ENCODE data around the gene CRYBG1.

The CRYBG1 gene

DNA sequence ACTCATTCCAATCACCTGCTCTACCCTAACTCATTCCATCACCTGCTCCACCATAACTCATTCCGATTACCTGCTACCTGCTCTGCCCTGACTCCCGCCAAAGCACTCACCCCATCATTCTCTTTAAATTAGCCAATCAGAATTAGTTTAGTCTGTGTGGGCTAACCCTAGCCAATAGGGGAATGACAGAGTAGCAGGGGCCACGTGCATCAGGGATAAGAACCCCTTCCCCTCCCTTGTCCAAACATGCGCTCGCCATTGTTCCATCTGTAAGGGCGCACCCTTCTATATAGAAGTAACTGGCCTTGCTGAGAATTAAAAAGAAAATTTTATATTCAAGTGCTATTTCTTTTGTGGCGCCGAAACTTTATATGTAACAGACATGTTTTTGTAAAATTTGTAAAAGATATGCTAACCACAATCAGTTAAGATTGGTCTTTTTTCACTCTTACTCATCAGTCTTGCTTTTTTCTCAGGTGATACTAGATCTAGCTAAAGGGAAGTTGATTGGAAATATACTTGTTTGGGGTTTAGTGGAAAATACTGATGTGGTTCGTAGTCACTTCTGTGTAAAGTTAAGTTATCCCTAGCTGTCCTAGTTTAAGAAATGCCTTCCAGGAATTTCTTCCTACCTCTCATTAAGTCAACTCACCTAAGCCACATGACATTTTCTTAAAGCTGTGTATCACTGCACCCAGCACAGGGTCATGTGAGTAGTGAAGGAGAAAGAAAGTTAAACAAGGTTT lies 252.3 kb downstream of the CRYBG1 start:
- H3K4me3 ChIP-seq (ENCODE audit: low read depth, low read length): no peak overlapping the region
- in situ Hi-C loops (cut with HindIII; ENCODE audit: low sequenced_read_pairs): no loop called here
- TF ChIP-seq CTCF (IDR thresholded peaks at IDR 0.05; ENCODE audit: low read depth, low read length): no peak
- no peak for DNase-seq (ENCODE audit: low read depth, low spot score)

DNA sequence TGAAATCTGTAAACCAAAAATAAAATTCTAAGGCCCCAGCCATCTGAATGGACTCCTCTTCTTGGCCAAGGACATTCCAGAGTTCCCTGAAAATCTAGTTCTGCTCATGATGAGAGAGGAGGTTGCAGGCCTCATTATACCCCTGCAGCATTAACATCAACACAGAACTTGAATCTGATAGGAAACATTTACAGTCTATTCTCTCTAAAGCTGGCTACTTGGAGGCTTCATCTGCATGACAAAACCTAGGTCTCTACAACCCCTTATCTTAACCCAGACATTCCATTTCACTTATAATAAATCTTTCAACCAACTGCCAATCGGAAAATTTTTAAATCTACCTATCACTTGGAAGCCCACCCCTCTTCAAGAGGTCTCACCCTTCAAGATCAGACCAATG lies 253.1 kb downstream of the CRYBG1 start:
- no peak overlapping the region for H3K4me3 ChIP-seq (ENCODE audit: low read depth, low read length)
- DNase-seq (ENCODE audit: low read depth, low spot score): no peak
- in situ Hi-C loops (cut with HindIII; ENCODE audit: low sequenced_read_pairs): no loop called here
- no peak for TF ChIP-seq CTCF (IDR thresholded peaks at IDR 0.05; ENCODE audit: low read depth, low read length)

DNA sequence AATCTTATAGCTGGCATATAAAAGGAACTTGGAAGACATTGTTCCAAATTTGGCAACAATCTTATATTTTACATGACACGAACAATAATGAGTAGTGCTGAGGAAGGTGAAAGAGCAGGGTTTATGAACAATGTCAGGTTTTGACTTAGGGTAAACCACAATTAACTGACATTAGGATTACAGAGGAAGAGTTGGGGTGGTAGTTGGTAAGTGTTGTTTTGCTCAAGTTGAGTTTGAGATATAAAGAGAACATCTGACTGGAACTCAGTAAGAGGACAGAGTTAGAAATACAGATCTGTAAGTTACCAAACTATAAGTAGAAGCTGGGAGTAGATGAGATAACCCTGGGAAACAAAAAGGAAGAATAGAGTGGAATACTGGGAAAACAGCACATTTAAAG lies 253.6 kb downstream of the CRYBG1 start:
- in situ Hi-C loops (cut with HindIII; ENCODE audit: low sequenced_read_pairs): no loop called here
- no peak for DNase-seq (ENCODE audit: low read depth, low spot score)
- no peak overlapping the region for H3K4me3 ChIP-seq (ENCODE audit: low read depth, low read length)
- no peak for TF ChIP-seq CTCF (IDR thresholded peaks at IDR 0.05; ENCODE audit: low read depth, low read length)

DNA sequence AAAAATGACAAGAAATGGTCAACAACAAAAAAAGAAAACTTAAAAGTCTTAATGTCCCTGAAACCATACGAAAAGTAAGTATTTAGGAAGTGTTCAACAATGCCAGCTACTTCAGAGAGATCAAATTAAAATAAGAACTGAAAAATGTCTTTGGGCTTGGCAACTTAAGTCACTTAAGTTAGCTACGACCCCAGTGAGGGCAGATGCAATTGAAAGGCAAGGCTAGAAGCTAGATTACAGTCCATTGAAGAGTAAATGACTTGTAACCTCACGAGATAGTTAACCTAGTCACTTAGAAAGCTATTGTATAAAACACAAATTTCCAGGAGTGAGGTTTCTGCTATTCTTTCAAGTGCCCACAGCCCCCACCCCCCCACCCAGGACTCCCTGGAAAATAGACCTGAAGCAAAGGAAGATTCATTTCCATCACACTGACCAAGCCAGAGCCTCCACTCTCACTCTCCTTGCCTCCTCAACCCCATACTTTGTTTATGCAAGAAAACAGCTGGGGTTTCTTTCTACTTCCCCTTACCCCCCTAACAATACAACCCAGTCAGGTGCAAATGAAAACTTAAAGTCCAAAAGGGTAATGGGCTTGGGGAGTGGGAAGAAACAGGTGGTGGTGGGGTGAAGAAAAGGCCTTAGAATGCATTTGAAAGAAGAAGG lies 254.2 kb downstream of the CRYBG1 start:
- no peak for DNase-seq (ENCODE audit: low read depth, low spot score)
- H3K4me3 ChIP-seq (ENCODE audit: low read depth, low read length): no peak overlapping the region
- TF ChIP-seq CTCF (IDR thresholded peaks at IDR 0.05; ENCODE audit: low read depth, low read length): no peak
- in situ Hi-C loops (cut with HindIII; ENCODE audit: low sequenced_read_pairs): no loop called here

GRCh38 chr6:106617302-106617701 lies 256.8 kb downstream of the CRYBG1 start:
- H3K4me3 ChIP-seq (ENCODE audit: low read depth, low read length): no peak overlapping the region
- no peak for TF ChIP-seq CTCF (IDR thresholded peaks at IDR 0.05; ENCODE audit: low read depth, low read length)
- DNase-seq (ENCODE audit: low read depth, low spot score): no peak
- in situ Hi-C loops (cut with HindIII; ENCODE audit: low sequenced_read_pairs): no loop called here

DNA sequence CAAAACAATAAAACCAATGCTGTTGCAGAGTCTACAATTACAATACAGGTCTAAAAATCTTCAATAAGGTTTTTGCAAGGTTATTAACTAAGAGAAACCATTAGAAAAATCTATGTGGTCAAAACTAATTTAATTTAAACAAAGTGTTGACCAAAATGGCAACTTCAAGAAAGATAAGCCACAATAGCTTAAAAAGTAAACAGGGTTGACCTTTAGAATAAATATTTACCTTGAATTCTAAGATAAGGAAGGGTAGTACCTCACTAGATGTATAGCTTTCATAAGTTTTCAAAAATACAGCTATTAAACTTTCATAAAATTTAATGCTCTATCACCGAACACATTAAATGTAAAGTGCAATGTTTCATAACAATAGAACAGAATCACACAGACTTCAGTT lies 257.3 kb downstream of the CRYBG1 start:
- in situ Hi-C loops (cut with HindIII; ENCODE audit: low sequenced_read_pairs): no loop called here
- TF ChIP-seq CTCF (IDR thresholded peaks at IDR 0.05; ENCODE audit: low read depth, low read length): no peak
- no peak overlapping the region for H3K4me3 ChIP-seq (ENCODE audit: low read depth, low read length)
- no peak for DNase-seq (ENCODE audit: low read depth, low spot score)
